Hematopoietic multipotent progenitor cell treated with erythropoietin and hydrocortisone succinate and interleukin-3 and kit ligand, for 15 days (in vitro differentiated cells): ENCODE data around the gene TRMT1.

Experiments used
- DNase-seq: peaks from one replicate; pipeline ENCODE4 v3.0.0-alpha.2; 2015; ENCODE audit warnings: low spot score

Gene TRMT1

GRCh38 chr19:13090511-13091231, 25.9 kb downstream of the TRMT1 start:
- DNase-seq = no peak

GRCh38 chr19:13089857-13090507, 26.6 kb downstream of the TRMT1 start:
- DNase-seq = no peak

GRCh38 chr19:13089139-13089856, 27.2 kb downstream of the TRMT1 start:
- DNase-seq = peak; percentile 60

- no peak for DNase-seq
Measured at GRCh38 chr19:13087795-13088537, 28.6 kb downstream of the TRMT1 start.

GRCh38 chr19:13087295-13087694, 29.2 kb downstream of the TRMT1 start:
- DNase-seq = no peak

GRCh38 chr19:13086341-13086740, 30.2 kb downstream of the TRMT1 start:
- no peak for DNase-seq

GRCh38 chr19:13085666-13086065, 30.9 kb downstream of the TRMT1 start:
- DNase-seq = no peak

- DNase-seq = no peak
Measured at GRCh38 chr19:13083627-13084026, 32.9 kb downstream of the TRMT1 start.

- no peak for DNase-seq
Measured at GRCh38 chr19:13083008-13083404, 33.5 kb downstream of the TRMT1 start.

GRCh38 chr19:13082192-13083007, 34.1 kb downstream of the TRMT1 start:
- DNase-seq = peak; percentile 45

GRCh38 chr19:13079542-13079986, 37.0 kb downstream of the TRMT1 start:
- DNase-seq = peak; percentile 91

- DNase-seq = no peak
Measured at GRCh38 chr19:13078897-13079541, 37.5 kb downstream of the TRMT1 start.

- peak; percentile 51 for DNase-seq
Measured at GRCh38 chr19:13078381-13078780, 38.2 kb downstream of the TRMT1 start.

- DNase-seq = peak; percentile 93
Measured at GRCh38 chr19:13077240-13077639, 39.3 kb downstream of the TRMT1 start.

- DNase-seq = peak; percentile 61
Measured at GRCh38 chr19:13076787-13077186, 39.8 kb downstream of the TRMT1 start.

GRCh38 chr19:13076320-13076719, 40.2 kb downstream of the TRMT1 start:
- peak; percentile 86 for DNase-seq

GRCh38 chr19:13074378-13074777, 42.2 kb downstream of the TRMT1 start:
- peak; percentile 24 for DNase-seq

- peak; percentile 23 for DNase-seq
Measured at GRCh38 chr19:13073263-13073662, 43.3 kb downstream of the TRMT1 start.

- DNase-seq = peak; percentile 63
Measured at GRCh38 chr19:13072188-13072908, 44.2 kb downstream of the TRMT1 start.
